ENCODE results near the gene GATAD2B.
"Not testable (repeated sequence)": the region's sequence is repeated elsewhere in the genome, so short reads cannot be mapped to it uniquely, and the experiment has no call there.

The GATAD2B gene

GRCh38 chr1:153793973-153794615, 128.7 kb downstream of the GATAD2B start:
- no peak for DNase-seq

GRCh38 chr1:153793261-153793972, 129.4 kb downstream of the GATAD2B start:
- no peak for DNase-seq

- no peak for DNase-seq
Measured at GRCh38 chr1:153792631-153793041, 130.1 kb downstream of the GATAD2B start.

- peak in 1 of 2 donors; percentile 40 for DNase-seq
Measured at GRCh38 chr1:153791648-153792253, 131.0 kb downstream of the GATAD2B start.

GRCh38 chr1:153790966-153791647, 131.7 kb downstream of the GATAD2B start:
- peak; percentile 49 to 68 for DNase-seq

- peak in 1 of 2 donors; percentile 60 for DNase-seq
Measured at GRCh38 chr1:153790313-153790965, 132.3 kb downstream of the GATAD2B start.

- no peak for DNase-seq
Measured at GRCh38 chr1:153789478-153790034, 133.2 kb downstream of the GATAD2B start.

GRCh38 chr1:153786038-153786790, 136.6 kb downstream of the GATAD2B start:
- no peak for DNase-seq

- peak; percentile 91 to 93 for DNase-seq
Measured at GRCh38 chr1:153783233-153784190, 139.3 kb downstream of the GATAD2B start.

GRCh38 chr1:153782648-153783047, 140.1 kb downstream of the GATAD2B start:
- not testable (repeated sequence) for DNase-seq

GRCh38 chr1:153780551-153780950, 142.2 kb downstream of the GATAD2B start:
- no peak for DNase-seq

GRCh38 chr1:153779781-153780541, 142.8 kb downstream of the GATAD2B start:
- no peak for DNase-seq

GRCh38 chr1:153778824-153779519, 143.8 kb downstream of the GATAD2B start:
- no peak for DNase-seq

- no peak for DNase-seq
Measured at GRCh38 chr1:153778051-153778823, 144.5 kb downstream of the GATAD2B start.

- DNase-seq: no peak
Measured at GRCh38 chr1:153777648-153778047, 145.1 kb downstream of the GATAD2B start.

- DNase-seq: no peak
Measured at GRCh38 chr1:153776845-153777370, 145.9 kb downstream of the GATAD2B start.

- DNase-seq: no peak
Measured at GRCh38 chr1:153776352-153776751, 146.4 kb downstream of the GATAD2B start.
